HG03139 (cell line): ENCODE data around the gene ST3GAL4.
"Not testable (repeated sequence)": the region's sequence is repeated elsewhere in the genome, so short reads cannot be mapped to it uniquely, and the experiment has no call there.

Source experiments
- ATAC-seq: cut with Tn5 transposase; IDR thresholded peaks from one replicate; pipeline ENCODE4 v1.9.1; 2021; ENCODE audit not compliant: unreplicated experiment

The ST3GAL4 gene

DNA sequence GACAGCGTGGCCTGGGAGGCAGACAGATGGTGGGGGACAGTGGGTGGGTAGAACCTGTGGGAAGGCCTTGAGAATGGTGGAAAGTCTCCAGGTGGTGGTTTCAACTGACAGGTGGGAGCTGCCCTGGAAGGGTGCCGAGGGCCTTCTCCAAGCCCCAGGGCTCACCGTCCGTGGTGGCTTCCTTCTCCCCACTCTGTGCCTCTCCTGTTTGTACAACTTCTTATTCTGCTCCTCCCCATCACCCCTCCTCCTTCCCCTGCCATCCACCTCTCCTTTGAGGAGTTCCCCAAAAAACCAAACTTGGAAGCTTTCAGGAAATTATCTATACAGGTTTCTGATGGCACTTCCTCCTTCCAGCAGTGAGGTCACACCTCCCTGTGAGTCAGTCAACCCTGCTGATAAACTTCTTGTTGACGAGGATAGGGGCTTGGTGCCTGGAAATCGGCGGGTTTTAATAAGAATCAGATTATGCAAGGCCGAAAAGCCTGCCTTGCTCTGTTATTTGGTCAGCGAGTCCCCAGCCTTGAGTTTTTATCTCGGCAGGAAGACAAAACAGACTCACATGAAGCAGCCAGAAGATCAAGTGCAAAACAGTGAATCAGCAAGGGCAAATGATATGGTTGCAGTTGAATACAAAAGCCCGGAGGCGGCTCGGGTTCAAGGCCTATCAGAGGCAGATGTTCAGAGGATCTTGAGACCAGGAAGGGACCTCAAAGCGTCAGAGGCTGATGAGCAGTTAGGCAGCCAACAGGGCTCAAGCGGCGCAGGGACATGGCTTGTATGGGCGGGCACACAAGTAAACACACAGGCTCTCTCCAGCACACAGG, 9.5 kb upstream of the ST3GAL4 start:
- no peak for ATAC-seq

GRCh38 chr11:126346586-126346940, 8.9 kb upstream of the ST3GAL4 start:
- ATAC-seq, result no peak

GRCh38 chr11:126346946-126347345, 8.5 kb upstream of the ST3GAL4 start:
- not testable (repeated sequence) for ATAC-seq

GRCh38 chr11:126347751-126348668, 7.5 kb upstream of the ST3GAL4 start:
- no peak for ATAC-seq

GRCh38 chr11:126348806-126349582, 6.5 kb upstream of the ST3GAL4 start:
- no peak for ATAC-seq

- no peak for ATAC-seq
Measured at GRCh38 chr11:126350836-126351235, 4.7 kb upstream of the ST3GAL4 start.

DNA sequence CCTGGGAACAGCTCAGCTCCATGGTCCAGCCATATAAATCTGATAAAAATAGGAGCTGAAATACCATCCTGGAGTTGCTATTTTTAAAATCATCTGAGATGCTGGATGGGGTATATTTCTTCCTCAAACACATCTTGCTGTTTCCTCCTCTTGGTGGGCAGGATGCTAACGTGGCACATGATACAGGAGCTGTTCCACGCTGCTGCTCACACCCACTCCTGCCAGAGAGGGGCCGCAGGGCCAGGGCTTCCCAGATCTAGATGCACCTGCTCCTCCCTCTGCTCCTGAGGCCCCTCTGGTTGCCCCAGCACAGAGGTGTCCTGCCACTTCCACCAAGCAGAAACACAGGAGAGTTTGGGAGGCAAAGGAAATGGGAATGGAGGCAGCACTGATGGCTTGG, 3.3 kb upstream of the ST3GAL4 start:
- ATAC-seq, result no peak

GRCh38 chr11:126352934-126353801, 2.3 kb upstream of the ST3GAL4 start:
- ATAC-seq, result no peak

DNA sequence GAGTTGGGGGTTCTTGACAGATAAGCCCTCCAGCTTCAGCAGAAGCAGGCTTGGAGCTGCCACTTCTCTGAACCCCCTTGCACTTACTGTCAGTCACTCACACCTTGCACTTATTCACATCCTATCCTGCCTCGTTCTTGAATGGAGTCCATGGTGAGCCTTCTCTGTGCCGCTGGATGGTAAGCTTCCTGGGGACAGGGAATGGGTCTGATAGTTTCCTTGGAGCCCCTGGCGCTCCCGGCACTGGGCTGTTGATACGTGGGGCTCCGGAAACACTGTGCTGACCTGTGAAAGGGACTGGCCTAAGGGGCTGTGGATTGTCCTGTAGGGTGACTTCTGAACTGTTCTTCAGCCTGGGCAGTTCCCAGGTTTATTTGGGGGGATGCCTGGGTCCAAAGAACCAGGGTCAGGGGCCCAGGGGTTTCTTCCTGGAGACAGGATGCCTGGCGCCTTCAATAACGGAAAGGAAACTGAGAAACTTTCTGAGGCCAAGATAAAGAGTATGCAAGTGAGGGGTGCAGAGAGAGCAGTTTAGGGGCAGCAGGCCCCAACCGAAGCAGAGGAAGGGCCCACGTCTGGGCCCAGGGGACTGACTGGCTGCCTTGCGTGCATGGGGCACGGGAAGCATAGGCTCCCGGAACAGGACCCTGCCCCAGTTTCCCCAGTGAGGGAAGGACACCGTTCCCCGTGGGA, 709 bp upstream of the ST3GAL4 start:
- ATAC-seq, result peak; percentile 24

DNA sequence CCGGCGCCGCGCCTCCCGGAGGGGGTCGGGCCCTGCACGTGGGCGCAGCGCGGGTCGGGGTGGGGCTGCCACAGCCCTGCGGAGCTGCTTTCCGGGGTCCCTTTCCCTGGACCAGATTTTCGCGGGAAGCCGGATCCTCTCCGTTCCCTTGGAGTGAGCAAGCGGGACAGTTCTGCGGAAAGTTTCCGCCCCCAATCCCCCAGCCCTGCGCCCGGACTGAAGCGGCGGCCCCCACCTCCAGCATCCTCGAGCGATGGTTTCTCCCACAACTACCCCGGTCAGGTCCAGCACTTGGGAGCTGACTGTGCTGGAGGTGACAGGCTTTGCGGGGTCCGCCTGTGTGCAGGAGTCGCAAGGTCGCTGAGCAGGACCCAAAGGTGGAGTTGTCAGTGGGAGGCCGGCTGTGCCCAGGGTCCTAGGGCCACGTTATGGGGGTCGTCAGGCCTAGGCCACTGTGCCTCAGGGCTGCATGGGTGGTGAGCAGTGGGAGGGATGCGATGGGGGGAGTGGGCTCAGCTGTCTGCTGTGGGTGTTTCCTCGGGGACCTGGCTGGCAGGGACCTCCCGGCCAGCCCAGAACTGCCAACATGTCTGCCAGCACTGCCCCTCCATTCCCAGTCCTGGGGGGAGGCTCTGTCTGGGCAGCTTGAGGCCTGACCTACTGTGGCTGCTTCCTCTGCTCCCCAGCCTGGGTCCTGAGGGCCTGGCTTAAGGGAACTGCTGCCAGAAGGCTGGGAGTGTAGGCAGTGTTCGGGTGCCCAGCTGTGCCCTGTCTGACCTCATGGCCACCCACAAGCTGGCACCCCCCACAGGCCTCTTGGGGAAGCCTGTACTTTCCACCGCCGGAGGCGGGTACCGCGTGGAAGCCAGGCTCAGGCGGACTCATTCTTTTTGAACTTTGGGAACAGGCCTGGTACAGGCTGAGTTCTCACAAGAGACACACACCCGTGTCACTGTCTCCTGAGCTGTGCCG, 726 bp downstream of the ST3GAL4 start:
- ATAC-seq, result peak; percentile 10

DNA sequence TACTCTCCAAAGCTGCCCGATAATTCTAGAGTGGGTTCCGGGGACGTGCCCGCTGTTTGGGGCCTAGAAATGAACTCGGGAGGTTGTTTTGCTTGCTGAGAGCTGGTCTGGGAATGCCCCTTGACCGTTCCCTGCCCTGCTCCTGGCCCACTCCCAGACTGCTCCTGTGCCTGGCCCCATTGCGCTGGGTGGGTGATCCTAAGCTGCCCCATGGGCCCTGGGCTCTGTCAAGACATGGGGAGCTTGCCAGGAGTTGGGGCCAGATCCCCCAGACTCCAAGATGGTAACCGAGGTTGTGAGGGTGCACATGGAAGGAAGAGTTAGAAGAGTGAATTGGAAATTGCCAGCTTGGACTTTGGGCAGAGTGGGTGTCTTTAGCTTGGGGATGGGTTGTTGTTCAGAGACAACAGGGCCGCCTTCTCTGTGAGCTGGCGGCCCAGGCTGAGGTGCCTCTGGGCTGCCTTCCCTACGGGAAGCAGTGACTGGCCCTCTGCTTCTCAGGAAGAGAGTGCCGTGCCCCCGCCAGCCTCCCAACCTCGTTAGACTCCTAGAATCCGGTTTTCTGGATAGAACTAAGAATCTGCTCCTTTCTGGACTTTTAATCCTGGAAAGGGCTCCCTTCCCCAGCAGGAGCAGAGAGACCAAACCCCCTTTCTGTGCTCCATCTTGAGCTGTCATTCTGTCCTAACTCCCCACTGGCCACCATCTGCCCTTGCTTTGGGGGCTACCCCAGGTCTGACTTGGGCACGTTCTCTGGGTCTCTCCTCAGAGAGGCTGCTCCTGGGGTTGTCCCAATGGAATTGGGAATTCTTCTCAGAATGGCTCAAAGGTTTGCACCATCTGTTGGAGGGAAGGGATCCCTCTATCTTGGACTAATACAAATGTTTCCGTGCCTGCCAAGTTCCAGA, 1.8 kb downstream of the ST3GAL4 start:
- ATAC-seq, result no peak

GRCh38 chr11:126357969-126358762, 2.7 kb downstream of the ST3GAL4 start:
- ATAC-seq, result no peak

DNA sequence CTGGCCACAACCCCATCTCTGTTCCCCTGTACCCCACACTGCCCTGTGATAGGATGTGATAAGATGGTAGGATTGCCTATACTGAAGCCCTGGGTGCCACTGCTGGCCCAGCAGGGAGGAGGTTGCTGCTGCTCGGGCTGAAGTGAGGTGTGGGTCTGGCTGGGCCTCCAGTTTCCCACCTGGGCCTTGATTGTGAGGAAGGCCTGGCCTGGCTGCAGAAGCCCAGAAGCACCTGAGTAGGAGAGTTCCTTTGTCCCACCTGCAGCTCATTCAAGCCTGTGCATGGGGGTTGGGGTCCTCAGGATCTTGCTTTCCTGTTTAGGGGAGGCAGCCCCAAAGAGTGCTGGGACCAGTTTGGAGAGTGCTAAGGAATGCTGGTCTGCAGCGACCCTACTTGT, 3.3 kb downstream of the ST3GAL4 start:
- no peak for ATAC-seq

- no peak for ATAC-seq
Measured at GRCh38 chr11:126359431-126360048, 4.1 kb downstream of the ST3GAL4 start.

DNA sequence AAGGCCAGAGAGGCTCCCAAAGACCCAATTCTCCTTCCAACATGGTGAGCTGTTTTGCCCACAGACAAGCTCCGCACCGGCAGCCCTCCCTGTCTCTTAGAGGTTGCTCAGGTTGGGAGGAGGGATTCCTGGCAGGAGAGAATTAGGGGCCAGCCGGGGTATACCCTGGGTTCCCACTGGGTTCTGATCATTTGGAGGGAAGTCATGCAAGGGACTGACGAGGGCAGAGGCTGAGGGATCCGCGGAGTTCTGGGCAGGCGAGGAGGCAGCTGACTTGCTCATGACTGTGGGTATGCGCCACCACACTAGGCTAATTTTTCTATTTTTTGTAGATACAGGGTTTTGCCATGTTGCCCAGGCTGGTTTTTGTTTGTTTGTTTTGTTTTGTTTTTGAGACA, 4.6 kb downstream of the ST3GAL4 start:
- ATAC-seq, result no peak

DNA sequence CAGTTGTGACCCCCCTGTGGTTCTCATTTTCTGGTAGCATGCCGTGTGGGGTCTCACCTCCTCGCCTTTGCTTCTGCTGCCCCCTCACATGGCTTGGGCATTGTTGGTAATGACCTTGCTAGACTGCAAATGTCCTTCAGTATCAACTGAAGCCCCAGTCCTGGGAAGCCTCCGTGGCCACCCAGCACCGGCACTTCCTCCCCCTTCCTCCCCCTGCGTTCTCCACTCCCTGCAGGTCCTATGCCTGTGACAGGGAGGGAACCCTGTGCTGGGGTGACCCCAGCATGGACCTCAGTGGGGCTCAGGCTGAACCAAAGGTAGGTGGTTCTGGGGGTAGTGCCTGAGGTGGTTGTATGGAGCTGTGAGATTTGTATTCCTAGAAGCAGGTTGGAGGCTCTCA, 5.9 kb downstream of the ST3GAL4 start:
- no peak for ATAC-seq
